A673 (cell line): Measurements from ENCODE around the gene PTPRR. TPM values are rescaled to one million over a fixed set of nuclear protein-coding genes. Genes with fewer than 3 reads are reported as not detected.
A peak's percentile ranks its signal among the peaks of the same experiment; 100 is the strongest.

ENCODE experiments used
- BruUV-seq: library from RNA; stranded (reverse); fragments of 400-500 nt; replicated peaks from 2 replicates; lab custom pipeline; 2021; lab: Mats Ljungman, UMichigan
- CTCF ChIA-PET: fragments of 300-600 bp; sonication (Branson Sonifier 250); formaldehyde crosslinking; loops from one replicate; lab custom pipeline; 2022; ENCODE audit warnings: antibody characterized with exemption; lab: Charles Lee
- POLR2A ChIA-PET: fragments of 300-600 bp; sonication (Branson Sonifier 250); formaldehyde crosslinking; loops from one replicate; lab custom pipeline; 2022; ENCODE audit warnings: antibody characterized with exemption; ENCODE audit not compliant: low non-redundant PET; lab: Charles Lee
- DNase-seq: peaks from one replicate; pipeline ENCODE4 v3.0.0-alpha.2; 2015; ENCODE audit warnings: low spot score
- H3K27ac ChIP-seq: fragments of 200-600 bp; sonication (generic); 2 replicates; pipeline ENCODE4 v1.5.1; 2016; ENCODE audit warnings: mixed run types, low read depth, mild to moderate bottlenecking, mixed read lengths, antibody characterized with exemption, low read length; ENCODE audit not compliant: poor library complexity, severe bottlenecking
- H3K27me3 ChIP-seq: fragments of 200-600 bp; sonication (generic); replicated peaks from 2 replicates; pipeline ENCODE4 v1.6.1; 2017; ENCODE audit warnings: mixed run types, low read depth, mild to moderate bottlenecking, mixed read lengths, antibody characterized with exemption, low read length; ENCODE audit not compliant: insufficient read depth, poor library complexity
- H3K36me3 ChIP-seq: fragments of 200-600 bp; sonication (generic); 2 replicates; pipeline ENCODE4 v1.6.1; 2016; ENCODE audit warnings: mixed run types, mild to moderate bottlenecking, mixed read lengths, antibody characterized with exemption, low read length; ENCODE audit not compliant: insufficient read depth, poor library complexity, severe bottlenecking
- H3K4me1 ChIP-seq: fragments of 200-600 bp; sonication (generic); 2 replicates; pipeline ENCODE4 v1.6.1; 2017; ENCODE audit warnings: mixed run types, mild to moderate bottlenecking, mixed read lengths, antibody characterized with exemption, low read length; ENCODE audit not compliant: insufficient read depth, poor library complexity, severe bottlenecking
- H3K4me3 ChIP-seq: fragments of 200-600 bp; sonication (generic); 2 replicates; pipeline ENCODE4 v1.5.1; 2016; ENCODE audit warnings: low read depth, mixed run types, mild to moderate bottlenecking, mixed read lengths, low read length; ENCODE audit not compliant: poor library complexity, severe bottlenecking
- H3K9me3 ChIP-seq: fragments of 200-600 bp; sonication (generic); 2 replicates; pipeline ENCODE4 v1.6.1; 2016; ENCODE audit warnings: mixed run types, low read depth, mild to moderate bottlenecking, mixed read lengths, antibody characterized with exemption, low read length; ENCODE audit not compliant: poor library complexity, severe bottlenecking
- EZH2 ChIP-seq: fragments of 200-600 bp; sonication (generic); IDR thresholded peaks from 2 replicates; pipeline ENCODE4 v1.6.1; 2017; ENCODE audit warnings: borderline replicate concordance, low read depth, mild to moderate bottlenecking, mixed read lengths, antibody characterized with exemption, low read length; ENCODE audit not compliant: poor library complexity, severe bottlenecking
- intact Hi-C: fragments of 100-400 bp; cut with micrococcal nuclease; formaldehyde crosslinking; loops from one replicate; pipeline ENCODE4 v1.10.0; 2022; ENCODE audit not compliant: unreplicated experiment
- total RNA-seq: library from RNA; stranded (reverse); gene quantifications from 2 replicates; pipeline ENCODE4 v1.2.3, GENCODE V29; 2021
- TF ChIP-seq, protein P1 (sequence below): fragments of 300-800, 200-600 bp; sonication (generic); conservative IDR thresholded peaks from 2 replicates; pipeline ENCODE4 v1.5.1; 2017; ENCODE audit warnings: low read depth, mild to moderate bottlenecking, antibody characterized with exemption, low read length, moderate library complexity, mixed read lengths

Gene PTPRR
- total RNA-seq, 1 experiment from 2014 or later: not detected

- Histone ChIP-seq H3K9me3 (no peaks in the 10 kb centered on the region), H3K27ac (no peak overlapping the region), H3K4me1 (peaks cover 28% of the 10 kb centered on the region), H3K36me3 (no peaks in the 10 kb centered on the region), H3K27me3 (no peaks in the 10 kb centered on the region), H3K4me3 (no peak overlapping the region)
- intact Hi-C loops: no loop called here
- CTCF ChIA-PET: no interaction called here
- no TSS peak for BruUV-seq
- TF ChIP-seq, protein P1, sequence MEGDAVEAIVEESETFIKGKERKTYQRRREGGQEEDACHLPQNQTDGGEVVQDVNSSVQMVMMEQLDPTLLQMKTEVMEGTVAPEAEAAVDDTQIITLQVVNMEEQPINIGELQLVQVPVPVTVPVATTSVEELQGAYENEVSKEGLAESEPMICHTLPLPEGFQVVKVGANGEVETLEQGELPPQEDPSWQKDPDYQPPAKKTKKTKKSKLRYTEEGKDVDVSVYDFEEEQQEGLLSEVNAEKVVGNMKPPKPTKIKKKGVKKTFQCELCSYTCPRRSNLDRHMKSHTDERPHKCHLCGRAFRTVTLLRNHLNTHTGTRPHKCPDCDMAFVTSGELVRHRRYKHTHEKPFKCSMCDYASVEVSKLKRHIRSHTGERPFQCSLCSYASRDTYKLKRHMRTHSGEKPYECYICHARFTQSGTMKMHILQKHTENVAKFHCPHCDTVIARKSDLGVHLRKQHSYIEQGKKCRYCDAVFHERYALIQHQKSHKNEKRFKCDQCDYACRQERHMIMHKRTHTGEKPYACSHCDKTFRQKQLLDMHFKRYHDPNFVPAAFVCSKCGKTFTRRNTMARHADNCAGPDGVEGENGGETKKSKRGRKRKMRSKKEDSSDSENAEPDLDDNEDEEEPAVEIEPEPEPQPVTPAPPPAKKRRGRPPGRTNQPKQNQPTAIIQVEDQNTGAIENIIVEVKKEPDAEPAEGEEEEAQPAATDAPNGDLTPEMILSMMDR: no peak
- no peak for TF ChIP-seq EZH2
- no peak for DNase-seq
- POLR2A ChIA-PET: no interaction called here
These were observed 66.4 kb downstream of the PTPRR start for GRCh38 chr12:70854138-70854537.

- Histone ChIP-seq H3K4me1 (peaks cover 29% of the 10 kb centered on the region), H3K4me3 (no peak overlapping the region), H3K36me3 (no peaks in the 10 kb centered on the region), H3K27ac (no peak overlapping the region), H3K9me3 (no peaks in the 10 kb centered on the region), H3K27me3 (no peaks in the 10 kb centered on the region)
- DNase-seq: no peak
- CTCF ChIA-PET: no interaction called here
- POLR2A ChIA-PET: no interaction called here
- TF ChIP-seq, protein P1: no peak
- TF ChIP-seq EZH2: no peak
- intact Hi-C loops: no loop called here
- no TSS peak for BruUV-seq
These were observed 67.2 kb downstream of the PTPRR start for GRCh38 chr12:70853326-70853725.

DNA sequence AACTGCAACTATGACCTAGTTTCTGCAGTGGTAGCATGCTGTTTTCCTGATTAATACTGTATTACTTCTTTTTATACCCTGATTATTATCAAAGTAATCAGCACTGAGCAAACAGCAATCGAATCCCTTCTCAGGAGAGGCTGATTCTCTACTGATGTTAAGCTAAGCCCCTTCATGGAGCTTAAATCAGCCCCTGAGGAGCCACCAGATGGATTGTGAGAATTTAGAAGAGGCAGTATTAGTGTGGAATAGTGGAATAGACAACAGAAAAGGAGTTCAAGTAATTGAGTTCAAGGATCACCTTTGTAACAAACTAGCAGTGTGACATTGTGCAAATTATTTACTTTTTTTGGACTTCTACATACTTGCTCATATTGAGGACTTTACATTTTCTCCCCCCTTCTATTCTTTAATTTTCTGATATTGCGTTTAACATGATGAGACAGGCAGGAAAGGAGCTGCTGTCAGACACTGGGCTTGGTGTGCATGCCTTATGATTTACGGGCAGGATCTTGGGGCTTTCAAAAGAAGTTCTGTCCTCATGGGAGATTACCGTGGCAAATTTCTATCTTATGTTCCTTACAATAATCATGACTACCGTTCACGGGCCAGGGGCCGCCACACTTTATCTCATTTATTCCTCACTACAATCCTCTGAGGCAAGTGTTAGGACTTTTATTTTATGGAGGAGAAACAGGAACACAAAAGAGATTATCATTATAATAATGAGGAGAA lies 68.0 kb downstream of the PTPRR start:
- intact Hi-C loops: no loop called here
- H3K4me3 ChIP-seq: no peak overlapping the region
- H3K4me1 ChIP-seq: peaks cover 29% of the 10 kb centered on the region
- TF ChIP-seq, protein P1: no peak
- no peak for TF ChIP-seq EZH2
- CTCF ChIA-PET: interaction anchor here (0.5 kb wide), 1 partner anchor 119 kb away, joined by 3 read pairs; no protein-coding TSS in a partner anchor
- DNase-seq: peak; percentile 64
- no peaks in the 10 kb centered on the region for H3K36me3 ChIP-seq
- H3K27ac ChIP-seq: peak overlapping the region; percentile 18
- POLR2A ChIA-PET: no interaction called here
- no TSS peak for BruUV-seq
- H3K27me3 ChIP-seq: no peaks in the 10 kb centered on the region
- no peaks in the 10 kb centered on the region for H3K9me3 ChIP-seq
